IMR-90 (cell line): Measurements from ENCODE around the gene SURF4. TPM values are rescaled to one million over a fixed set of nuclear protein-coding genes. Genes with fewer than 3 reads are reported as not detected.

Experiments
- ATAC-seq: fragments of 200-7000 bp; cut with Tn5 transposase; 2 replicates; pipeline ENCODE4 v1.9.1; 2020; ENCODE audit warnings: low read depth, mild to moderate bottlenecking, moderate library complexity
- BruUV-seq: library from RNA; stranded (reverse); fragments of 400-500 nt; replicated peaks from 2 replicates; lab custom pipeline; 2021; lab: Mats Ljungman, UMichigan
- CTCF ChIA-PET: fragments of 300-600 bp; formaldehyde crosslinking; extraction: SDS; loops from one replicate; lab custom pipeline; 2021; ENCODE audit warnings: antibody characterized with exemption; lab: Yijun Ruan, JAX
- POLR2A ChIA-PET: fragments of 300-600 bp; sonication (Branson Sonifier 250); formaldehyde crosslinking; loops from one replicate; lab custom pipeline; 2022; ENCODE audit warnings: antibody characterized with exemption; ENCODE audit not compliant: unreplicated experiment; lab: Charles Lee
- DNase-seq: peaks from one replicate; pipeline ENCODE4 v3.0.0; 2013
- H2AFZ ChIP-seq: replicated peaks from 2 replicates; pipeline ENCODE3; 2013; ENCODE audit warnings: low read length, mild to moderate bottlenecking; ENCODE audit not compliant: poor library complexity
- H2AK5ac ChIP-seq: 2 replicates; pipeline ENCODE4 v1.6.1; 2013; ENCODE audit warnings: low read depth, low read length, inconsistent platforms
- H2AK9ac ChIP-seq: replicated peaks from 2 replicates; pipeline ENCODE3; 2013; ENCODE audit warnings: mild to moderate bottlenecking, low read depth, low read length, moderate library complexity; ENCODE audit not compliant: poor library complexity
- H2BK120ac ChIP-seq: 2 replicates; pipeline ENCODE4 v1.6.1; 2013; ENCODE audit warnings: low read depth, low read length, inconsistent platforms
- H2BK15ac ChIP-seq: 3 replicates; pipeline ENCODE4 v1.6.1; 2013; ENCODE audit warnings: low read depth, low read length, inconsistent platforms
- H2BK20ac ChIP-seq: 2 replicates; pipeline ENCODE4 v1.6.1; 2013; ENCODE audit warnings: low read depth, mild to moderate bottlenecking, inconsistent platforms, low read length, moderate library complexity
- H2BK5ac ChIP-seq: 2 replicates; pipeline ENCODE4 v1.6.1; 2013; ENCODE audit warnings: mild to moderate bottlenecking, low read depth, low read length, inconsistent platforms; ENCODE audit not compliant: poor library complexity, severe bottlenecking
- H3K14ac ChIP-seq: replicated peaks from 2 replicates; pipeline ENCODE4 v1.6.1; 2013; ENCODE audit warnings: low read depth, low read length, inconsistent platforms
- H3K18ac ChIP-seq: 2 replicates; pipeline ENCODE4 v1.6.1; 2013; ENCODE audit warnings: low read depth, low read length, control low read depth
- H3K23ac ChIP-seq: 2 replicates; pipeline ENCODE4 v1.6.1; 2013; ENCODE audit warnings: low read depth, low read length, inconsistent platforms
- H3K27ac ChIP-seq: 2 replicates; pipeline ENCODE4 v1.5.1; 2013; ENCODE audit warnings: mild to moderate bottlenecking, control low read depth, low read length; ENCODE audit not compliant: insufficient read depth
- H3K27me3 ChIP-seq: 2 replicates; pipeline ENCODE4 v1.6.1; 2013; ENCODE audit warnings: low read length; ENCODE audit not compliant: control insufficient read depth, insufficient read depth
- H3K36me3 ChIP-seq: 2 replicates; pipeline ENCODE4 v1.6.1; 2013; ENCODE audit warnings: low read length, mixed read lengths; ENCODE audit not compliant: control insufficient read depth, insufficient read depth
- H3K4ac ChIP-seq: 2 replicates; pipeline ENCODE4 v1.6.1; 2013; ENCODE audit warnings: low read depth, low read length, inconsistent platforms
- H3K4me1 ChIP-seq: 2 replicates; pipeline ENCODE4 v1.6.1; 2013; ENCODE audit warnings: low read length, mixed read lengths; ENCODE audit not compliant: control insufficient read depth, insufficient read depth
- H3K4me2 ChIP-seq: 2 replicates; pipeline ENCODE4 v1.6.1; 2013; ENCODE audit warnings: low read depth, mild to moderate bottlenecking, control low read depth, low read length, moderate library complexity
- H3K4me3 ChIP-seq: 2 replicates; pipeline ENCODE4 v1.5.1; 2013; ENCODE audit warnings: low read depth, mild to moderate bottlenecking, control low read depth, low read length, moderate library complexity; ENCODE audit not compliant: insufficient read depth
- H3K56ac ChIP-seq: 2 replicates; pipeline ENCODE4 v1.6.1; 2013; ENCODE audit warnings: low read length, inconsistent platforms; ENCODE audit not compliant: insufficient read depth; ENCODE audit errors: extremely low read depth
- H3K79me1 ChIP-seq, 2 experiments: 2 replicates each; pipeline ENCODE4 v1.6.1; 2013; ENCODE audit warnings: low read length in 2 of 2, inconsistent platforms in 1 of 2, low read depth in 1 of 2
- H3K9ac ChIP-seq: 2 replicates; pipeline ENCODE4 v1.6.1; 2013; ENCODE audit warnings: low read depth, low read length, control low read depth
- H3K9me1 ChIP-seq: 2 replicates; pipeline ENCODE4 v1.6.1; 2013; ENCODE audit warnings: low read length, inconsistent platforms; ENCODE audit not compliant: insufficient read depth
- H3K9me3 ChIP-seq: 2 replicates; pipeline ENCODE4 v1.6.1; 2013; ENCODE audit warnings: low read length; ENCODE audit not compliant: control insufficient read depth, insufficient read depth
- H4K20me1 ChIP-seq: 2 replicates; pipeline ENCODE4 v1.6.1; 2013; ENCODE audit warnings: low read length, inconsistent platforms; ENCODE audit not compliant: insufficient read depth
- H4K5ac ChIP-seq: 2 replicates; pipeline ENCODE4 v1.6.1; 2013; ENCODE audit warnings: mild to moderate bottlenecking, low read depth, low read length, control low read depth
- H4K8ac ChIP-seq, 2 experiments: 2 replicates each; pipeline ENCODE4 v1.6.1; 2013; ENCODE audit warnings: low read depth in 2 of 2, low read length in 2 of 2, control low read depth in 1 of 2, inconsistent platforms in 1 of 2
- H4K91ac ChIP-seq: 2 replicates; pipeline ENCODE4 v1.6.1; 2013; ENCODE audit warnings: low read depth, low read length, inconsistent platforms; ENCODE audit not compliant: insufficient read depth
- CEBPB ChIP-seq: IDR thresholded peaks from 2 replicates; pipeline ENCODE4 v1.6.1; 2012; ENCODE audit warnings: low read depth, low read length, improper control_type of control experiment
- CHD1 ChIP-seq: IDR thresholded peaks from 2 replicates; pipeline ENCODE4 v1.6.1; 2012; ENCODE audit warnings: low read depth, low read length, improper control_type of control experiment
- ELK1 ChIP-seq: fragments of 150-350 bp; IDR thresholded peaks from 2 replicates; pipeline ENCODE4 v1.6.1; 2016; ENCODE audit warnings: low read depth, mild to moderate bottlenecking, low read length, moderate library complexity, borderline replicate concordance
- MAFK ChIP-seq: IDR thresholded peaks from 2 replicates; pipeline ENCODE4 v1.6.1; 2012; ENCODE audit warnings: low read depth, low read length, improper control_type of control experiment
- MAZ ChIP-seq: IDR thresholded peaks from 2 replicates; pipeline ENCODE4 v1.6.1; 2012; ENCODE audit warnings: low read depth, mild to moderate bottlenecking, low read length, improper control_type of control experiment, moderate library complexity, borderline replicate concordance
- MXI1 ChIP-seq: IDR thresholded peaks from 2 replicates; pipeline ENCODE4 v1.6.1; 2012; ENCODE audit warnings: low read depth, mild to moderate bottlenecking, low read length, moderate library complexity, borderline replicate concordance
- NFE2L2 ChIP-seq: fragments of 150-350 bp; IDR thresholded peaks from 2 replicates; pipeline ENCODE4 v1.6.1; 2016; ENCODE audit warnings: low read depth, mild to moderate bottlenecking, low read length
- POLR2A ChIP-seq: IDR thresholded peaks from 2 replicates; pipeline ENCODE4 v1.6.1; 2012; ENCODE audit warnings: mild to moderate bottlenecking, low read depth, low read length
- RAD21 ChIP-seq: IDR thresholded peaks from 2 replicates; pipeline ENCODE4 v1.6.1; 2012; ENCODE audit warnings: low read length, improper control_type of control experiment
- RFX5 ChIP-seq: IDR thresholded peaks from 2 replicates; pipeline ENCODE4 v1.8.0; 2012; ENCODE audit warnings: low read depth, mild to moderate bottlenecking, low read length, moderate library complexity
- USF2 ChIP-seq: fragments of 150-350 bp; IDR thresholded peaks from 2 replicates; pipeline ENCODE4 v1.6.1; 2017; ENCODE audit warnings: mild to moderate bottlenecking, antibody characterized with exemption, low read length, low read depth
- WGBS, 2 experiments: methylation state at CpG; one replicate each; pipeline versions ENCODE4 v1.1.5 to v1.1.7; 2013; ENCODE audit warnings: missing lambda C conversion rate in 2 of 2; ENCODE audit not compliant: insufficient read length in 1 of 2; ENCODE audit errors: extremely low coverage in 2 of 2; 5-methylcytosine and 5-hydroxymethylcytosine counted together
- dilution Hi-C: fragments of 300-500 bp; cut with HindIII; formaldehyde crosslinking; loops from one replicate; pipeline ENCODE4 v1.14.3; 2018; ENCODE audit warnings: low sequenced_read_pairs; ENCODE audit not compliant: unreplicated experiment
- in situ Hi-C: fragments of 300-500 bp; cut with MboI; formaldehyde crosslinking; loops from 3 replicates; pipeline ENCODE4 v1.14.3; 2019; ENCODE audit warnings: low sequenced_read_pairs, inconsistent platforms, mixed read lengths
- intact Hi-C: fragments of 100-400 bp; cut with micrococcal nuclease; formaldehyde crosslinking; loops from 2 replicates; pipeline ENCODE4 v1.10.0; 2022
- polyA plus RNA-seq, 3 experiments: library from polyadenylated mRNA; depleted of rRNA; stranded (reverse); fragments of >200 nt; gene quantifications; 2 replicates each; pipeline ENCODE4 v1.2.3, GENCODE V29; 2012; ENCODE audit warnings: low replicate concordance in 1 of 3
- total RNA-seq: library from RNA; depleted of rRNA; stranded (reverse); fragments of >200 nt; gene quantifications from 2 replicates; pipeline ENCODE4 v1.2.3, GENCODE V29; 2012

Gene SURF4
- total and polyA plus RNA-seq, 2 of the 4 experiments (the other 2 are of a cell fraction): 307 to 532 TPM

GRCh38 chr9:133366435-133366834, 9.4 kb downstream of the SURF4 start:
- Histone ChIP-seq H3K27ac (no peak overlapping the region), H3K9me1 (peaks cover 22% of the 10 kb centered on the region), H4K8ac (no peak overlapping the region), H2BK15ac (no peak overlapping the region), H3K79me1 (peaks cover 33 to 79% of the 10 kb centered on the region in 2 experiments), H4K5ac (no peak overlapping the region), H4K91ac (no peak overlapping the region), H3K36me3 (peaks cover 86% of the 10 kb centered on the region), H2BK120ac (no peak overlapping the region), H3K4ac (no peak overlapping the region), H2BK5ac (no peak overlapping the region), H3K27me3 (no peaks in the 10 kb centered on the region), H3K18ac (no peak overlapping the region), H2AK5ac (no peak overlapping the region), H2BK20ac (no peak overlapping the region), H3K56ac (no peak overlapping the region), H2AK9ac (no peak overlapping the region), H3K14ac (no peak overlapping the region), H2AFZ (no peak overlapping the region), H3K4me1 (peaks cover 6% of the 10 kb centered on the region), H3K4me3 (no peak overlapping the region), H4K20me1 (peaks cover 96% of the 10 kb centered on the region), H3K23ac (no peak overlapping the region), H3K9me3 (no peaks in the 10 kb centered on the region), H3K9ac (no peak overlapping the region), H3K4me2 (no peak overlapping the region)
- dilution Hi-C loops: no loop called here
- intact Hi-C loops: no loop called here
- ChIA-PET CTCF (no interaction called here), POLR2A (no interaction called here)
- BruUV-seq: no TSS peak
- no peak for ATAC-seq
- 100% methylated on average over 2 of the region's 11 CpGs; no CpG with 5 or more reads in 1 of the 2 experiments for WGBS, 2 experiments
- no peak for TF ChIP-seq RAD21
- no peak for TF ChIP-seq MAFK
- TF ChIP-seq POLR2A: no peak
- TF ChIP-seq MXI1: no peak
- no peak for TF ChIP-seq USF2
- TF ChIP-seq CHD1: no peak
- no peak for TF ChIP-seq CEBPB
- no peak for TF ChIP-seq ELK1
- TF ChIP-seq RFX5: no peak
- no peak for TF ChIP-seq NFE2L2
- TF ChIP-seq MAZ: no peak
- DNase-seq: no peak
- in situ Hi-C loops: no loop called here
